GM10248 (cell line): ENCODE measurements around the gene MCC.

Experiments
- CTCF ChIA-PET: fragments of 300-600 bp; sonication (Branson Sonifier 250); formaldehyde crosslinking; extraction: SDS; loops from one replicate; lab custom pipeline; 2021; ENCODE audit warnings: antibody characterized with exemption; lab: Yijun Ruan, JAX
- POLR2A ChIA-PET: fragments of 350-650 bp; sonication (Branson Sonifier 250); formaldehyde crosslinking; extraction: SDS; loops from one replicate; lab custom pipeline; 2020; ENCODE audit warnings: antibody characterized with exemption; lab: Yijun Ruan, JAX
- DNase-seq: peaks from one replicate; pipeline ENCODE4 v3.0.0; 2012; ENCODE audit errors: extremely low spot score
- CTCF ChIP-seq: IDR thresholded peaks from 2 replicates; pipeline ENCODE4 v1.5.1; 2012; ENCODE audit warnings: mild to moderate bottlenecking, low read depth; ENCODE audit errors: extremely low read depth, missing control alignments, control extremely low read depth

MCC gene

GRCh38 chr5:112995764-112996618 lies 492.3 kb downstream of the MCC start:
- POLR2A ChIA-PET: interaction anchor here (1.0 kb wide), 1 partner anchor 67 kb away, joined by 3 read pairs; no protein-coding TSS in a partner anchor
- CTCF ChIA-PET: interaction anchor here (0.6 to 3.2 kb wide), 65 partner anchors 10 to 950 kb away, joined by 3 to 66 read pairs (median 4); partner anchors contain the start of genes DCP2 and YTHDC2
- peak; percentile 45 for DNase-seq
- peak; percentile 88 for TF ChIP-seq CTCF

- ChIA-PET POLR2A (interaction anchor here (1.0 kb wide), 2 partner anchors 10 kb away, joined by 4 read pairs; partner anchors contain the start of gene DCP2), CTCF (interaction anchor here (1.0 to 6.2 kb wide), 4 partner anchors 10 to 65 kb away, joined by 3 to 66 read pairs (median 6); partner anchors contain the start of genes DCP2 and REEP5)
- DNase-seq: no peak
- no peak for TF ChIP-seq CTCF
These were observed 502.0 kb downstream of the MCC start for GRCh38 chr5:112986224-112986623.

- DNase-seq: no peak
- ChIA-PET CTCF (interaction anchor here (1.4 to 6.2 kb wide), 2 partner anchors 13 to 14 kb away, joined by 3 to 66 read pairs; no protein-coding TSS in a partner anchor), POLR2A (no interaction called here)
- TF ChIP-seq CTCF: no peak
These were observed 504.9 kb downstream of the MCC start for GRCh38 chr5:112983363-112983762.

- POLR2A ChIA-PET: no interaction called here
- DNase-seq: no peak
- CTCF ChIA-PET: interaction anchor here (0.6 to 3.6 kb wide), 5 partner anchors 16 to 626 kb away, joined by 3 to 38 read pairs (median 4); no protein-coding TSS in a partner anchor
- no peak for TF ChIP-seq CTCF
These were observed 508.5 kb downstream of the MCC start for GRCh38 chr5:112979723-112980122.

- no peak for DNase-seq
- CTCF ChIA-PET: interaction anchor here (1.3 to 3.6 kb wide), 2 partner anchors 17 to 22 kb away, joined by 3 to 38 read pairs; no protein-coding TSS in a partner anchor
- POLR2A ChIA-PET: interaction anchor here (0.6 kb wide), 1 partner anchor 421 kb away, joined by 5 read pairs; no protein-coding TSS in a partner anchor
These were observed 509.4 kb downstream of the MCC start for GRCh38 chr5:112978836-112979235.

More at GRCh38 chr5:112978836-112979235, 509.4 kb downstream of the MCC start:
- TF ChIP-seq CTCF: no peak
